Limb (tissue), 2 donors: Measurements from ENCODE around the gene FLT4.

Experiments used
- DNase-seq, 2 donors: peaks; one replicate each; pipeline ENCODE4 v3.0.0-alpha.2; 2016; ENCODE audit errors: extremely low spot score in 2 of 2

Gene FLT4

DNA sequence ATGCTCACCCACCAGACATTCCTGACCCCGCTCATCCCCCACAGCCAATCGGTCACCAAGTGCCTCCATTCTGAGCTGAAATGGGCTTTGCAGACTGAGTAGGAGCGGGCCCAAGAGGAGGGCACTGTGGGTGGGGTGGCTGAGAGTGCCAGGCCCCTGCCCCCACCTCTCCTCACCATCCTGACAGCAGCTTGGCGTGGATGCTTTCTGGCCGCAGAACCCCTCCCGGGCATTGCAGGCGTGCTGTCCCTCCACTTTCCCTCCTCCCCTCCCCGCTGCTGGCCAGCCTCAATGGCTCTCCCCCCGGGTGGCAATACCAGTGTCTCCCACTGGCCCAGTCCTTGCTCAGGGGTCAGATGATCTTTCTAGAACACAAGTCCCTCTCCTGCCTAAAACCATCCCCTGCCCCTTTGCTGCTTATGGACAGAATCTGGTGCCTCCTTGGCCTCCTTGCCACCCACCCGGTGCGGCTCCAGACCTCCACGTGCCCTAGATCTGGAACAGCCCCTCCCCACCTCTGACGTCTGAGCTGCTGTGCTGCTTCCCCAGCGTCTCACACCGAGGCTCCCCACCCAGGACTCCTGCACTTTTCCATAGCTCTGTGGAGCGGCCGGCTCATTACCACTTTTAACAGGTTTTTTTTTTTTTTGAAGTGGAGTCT is 6.1 kb downstream of the FLT4 start:
- DNase-seq: no peak

DNA sequence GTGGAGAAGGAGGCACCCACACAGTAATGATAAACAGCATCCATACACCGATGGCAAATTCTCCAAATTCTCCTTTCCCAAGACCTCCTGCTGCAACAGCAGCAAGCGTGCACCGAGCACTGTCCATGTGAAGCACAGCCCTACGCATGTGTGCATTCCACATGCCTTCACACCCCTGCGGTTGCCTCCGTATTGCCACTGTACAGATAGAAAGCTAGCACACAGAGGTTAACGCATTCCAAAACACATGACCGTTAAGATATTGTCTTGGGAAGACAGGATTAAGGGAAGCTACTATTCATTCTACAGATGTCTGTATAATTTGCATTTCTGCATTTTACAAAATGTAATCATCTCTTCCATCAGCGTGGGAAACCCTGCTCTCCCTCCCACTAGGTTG is 6.6 kb downstream of the FLT4 start:
- DNase-seq: no peak

DNA sequence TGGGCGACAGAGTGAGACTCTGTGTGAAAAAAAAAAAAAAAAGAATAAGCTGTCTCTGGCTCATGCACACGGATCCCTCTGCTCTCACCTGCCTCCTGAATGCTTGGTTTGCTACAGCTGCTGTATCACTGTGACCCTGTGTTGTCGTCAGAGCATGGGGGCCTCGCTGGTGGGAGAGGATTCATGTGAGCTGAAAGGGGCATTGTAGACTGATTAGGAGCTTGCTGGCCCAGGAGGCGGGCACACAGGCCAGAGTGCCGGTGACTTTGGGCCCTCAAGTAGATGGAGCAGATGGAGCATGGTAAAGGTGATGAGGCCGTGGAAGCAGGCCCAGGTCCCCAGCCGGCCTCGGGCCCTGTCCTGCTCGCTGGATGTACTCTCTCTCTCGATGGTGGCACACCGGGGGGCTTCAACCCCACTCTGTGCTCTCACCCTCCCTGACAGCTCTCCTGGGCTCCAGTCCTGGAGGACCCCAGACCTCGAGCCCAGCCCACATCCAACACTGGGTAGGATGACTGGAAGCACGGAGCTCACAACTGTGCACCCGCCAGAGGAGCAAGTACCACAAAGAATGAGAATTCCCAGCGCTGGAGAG is 7.1 kb downstream of the FLT4 start:
- DNase-seq: no peak

DNA sequence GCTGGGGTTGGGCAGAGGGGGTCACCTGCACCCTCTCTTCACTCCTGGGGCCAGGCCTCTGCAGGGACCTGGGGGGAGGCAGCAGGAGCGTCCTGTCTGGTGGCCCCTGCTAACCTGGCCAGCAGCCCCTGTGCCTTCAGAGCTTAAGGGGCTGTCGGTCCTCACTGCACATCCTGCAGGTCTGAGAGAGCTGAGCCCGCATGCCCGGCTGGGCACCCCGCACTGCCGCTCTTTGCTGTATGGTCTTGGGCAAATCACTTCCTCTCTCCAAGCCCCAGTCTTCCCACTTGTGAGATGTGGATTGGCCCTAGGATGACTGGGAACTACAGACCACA is 7.9 kb downstream of the FLT4 start:
- no peak for DNase-seq

DNA sequence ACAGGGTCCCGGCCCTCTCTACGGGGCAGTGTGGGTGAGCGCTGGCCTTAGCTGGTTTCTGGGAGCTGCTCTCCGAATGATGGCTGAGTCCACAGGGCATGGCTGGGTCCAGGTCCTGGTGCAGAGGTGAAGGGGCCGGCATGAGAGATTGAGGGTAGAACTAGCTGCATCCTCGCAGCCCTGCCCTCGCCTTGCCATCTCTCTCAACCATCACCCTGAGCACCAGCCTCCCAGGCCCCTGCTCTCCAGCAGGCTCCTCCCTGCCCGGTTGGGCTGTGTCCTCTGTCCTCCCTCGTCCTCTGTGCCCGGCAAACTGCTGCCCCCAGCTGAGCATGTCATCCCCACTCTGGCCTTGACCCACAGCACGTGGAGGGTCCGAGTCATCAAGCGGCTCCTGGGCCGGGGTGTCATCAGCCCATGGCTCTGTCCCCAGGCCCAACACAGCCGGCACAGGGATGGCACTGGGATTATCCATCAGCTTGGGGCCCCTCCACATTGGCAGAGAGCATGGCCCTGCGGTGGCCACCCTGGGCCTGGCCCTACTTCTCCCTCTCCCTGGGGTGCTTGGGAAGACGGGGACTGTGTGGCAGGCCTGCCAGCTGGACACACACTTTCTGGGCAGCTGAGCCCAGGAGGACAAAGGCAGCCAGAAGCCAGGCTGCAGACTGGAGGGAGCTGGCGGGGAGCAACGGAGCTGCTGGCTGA is 8.4 kb downstream of the FLT4 start:
- DNase-seq: no peak

DNA sequence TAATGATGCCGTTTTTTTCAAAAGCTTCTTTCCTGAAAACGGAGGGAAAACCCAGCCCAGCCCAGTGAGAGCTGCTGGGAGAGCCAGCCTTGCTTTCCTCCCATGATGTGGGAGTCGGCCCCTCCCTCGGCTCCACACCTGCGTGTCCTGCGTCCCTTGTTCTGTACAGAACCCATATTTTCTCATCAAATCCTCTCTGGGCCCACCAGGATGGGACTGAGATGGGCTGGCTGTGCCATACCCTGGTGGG is 8.9 kb downstream of the FLT4 start:
- no peak for DNase-seq

DNA sequence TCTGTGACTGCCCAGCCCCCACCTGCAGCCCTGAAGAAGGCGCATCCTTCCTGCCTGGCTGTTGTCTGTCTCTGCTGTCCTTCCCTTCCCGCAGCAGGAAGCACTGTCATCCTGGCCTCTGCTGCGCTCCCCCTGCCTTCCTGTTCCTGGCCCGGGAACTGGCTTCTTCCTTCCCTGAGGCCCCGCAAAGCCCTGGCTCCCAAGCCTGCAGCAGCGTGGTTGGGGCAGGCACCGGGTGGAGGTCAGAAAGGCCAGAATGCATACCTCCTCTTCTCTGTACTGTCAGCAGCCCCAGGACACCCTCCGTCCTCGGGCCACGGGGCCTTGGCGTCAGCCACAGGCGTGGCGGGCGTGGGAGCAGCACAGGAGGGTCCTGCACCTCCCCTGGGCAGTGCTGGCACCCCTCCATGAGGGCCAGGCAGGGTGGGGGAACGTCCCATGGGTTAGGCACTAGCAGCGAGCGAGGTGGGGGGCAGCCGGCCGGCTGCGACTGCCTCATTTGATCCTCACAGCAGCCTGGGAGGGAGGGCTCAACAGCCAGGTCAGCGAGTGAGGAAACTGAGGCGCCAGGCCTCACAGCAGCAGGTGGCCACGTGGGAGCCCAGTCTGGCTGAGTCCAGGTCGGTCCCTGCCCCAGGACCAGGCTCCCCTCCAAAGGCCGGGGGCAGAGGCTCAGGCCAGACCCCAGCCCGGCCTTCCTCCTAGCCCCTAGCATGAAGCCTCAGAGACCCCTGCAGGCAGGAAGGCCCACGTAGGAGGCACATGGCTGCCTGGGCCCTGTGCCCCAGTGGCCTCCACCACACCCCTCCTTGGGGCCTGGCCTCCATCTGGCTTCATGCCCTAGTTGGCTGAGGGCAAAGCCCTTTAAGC is 9.4 kb downstream of the FLT4 start:
- peak in 1 of 2 donors; percentile 26 for DNase-seq

DNA sequence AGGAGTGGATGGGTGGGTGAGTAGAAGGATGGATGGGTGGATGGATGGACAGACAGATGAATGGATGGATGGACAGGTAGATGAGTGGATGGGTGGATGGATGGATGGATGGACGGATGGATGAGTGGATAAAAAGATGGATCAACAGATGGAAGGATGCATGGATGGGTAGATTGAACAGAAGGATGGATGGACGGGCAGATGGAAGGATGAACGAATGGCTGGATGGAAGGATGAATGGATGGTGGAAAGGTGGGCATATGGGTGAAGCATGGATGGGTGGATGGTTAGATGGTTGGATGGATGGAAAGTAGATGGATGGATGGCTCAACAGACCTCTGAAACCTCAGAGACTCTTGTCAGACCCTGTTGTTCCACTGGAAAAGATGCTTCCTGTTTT is 10.1 kb downstream of the FLT4 start:
- no peak for DNase-seq

DNA sequence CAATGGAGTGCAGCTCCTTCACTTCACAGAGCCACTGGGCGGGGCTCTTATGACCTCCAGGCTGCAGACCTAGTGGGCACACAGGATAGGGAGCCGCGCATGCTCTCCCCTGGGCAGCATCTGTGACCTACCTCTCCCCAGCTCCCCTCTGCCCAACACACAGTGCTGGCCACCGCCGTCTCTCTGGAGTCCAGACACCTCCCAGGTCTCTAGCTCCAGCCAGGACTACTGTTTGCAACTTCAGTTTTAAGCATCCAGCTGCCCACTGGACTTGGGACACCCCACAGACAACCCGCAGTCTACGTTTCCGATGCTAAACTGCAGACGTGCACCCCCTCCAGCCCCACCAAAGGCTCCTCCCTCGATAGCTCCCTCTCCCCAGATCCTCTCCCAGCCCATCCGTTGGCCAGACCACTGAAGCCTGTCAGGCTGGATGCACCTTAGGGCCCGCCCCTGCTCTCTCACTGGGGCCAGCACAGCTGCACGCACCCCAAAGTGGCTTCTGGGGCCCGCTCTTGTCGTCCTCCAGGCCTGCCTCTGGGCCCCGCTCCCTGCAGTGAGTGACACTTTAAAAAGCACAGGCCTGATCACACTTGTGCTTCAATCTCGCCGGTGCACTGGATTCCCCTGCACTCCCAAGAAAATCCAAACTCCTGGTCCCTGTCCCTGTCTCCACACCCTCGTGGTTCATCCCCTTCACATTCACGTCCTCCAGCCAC is 11.3 kb downstream of the FLT4 start:
- DNase-seq: no peak

DNA sequence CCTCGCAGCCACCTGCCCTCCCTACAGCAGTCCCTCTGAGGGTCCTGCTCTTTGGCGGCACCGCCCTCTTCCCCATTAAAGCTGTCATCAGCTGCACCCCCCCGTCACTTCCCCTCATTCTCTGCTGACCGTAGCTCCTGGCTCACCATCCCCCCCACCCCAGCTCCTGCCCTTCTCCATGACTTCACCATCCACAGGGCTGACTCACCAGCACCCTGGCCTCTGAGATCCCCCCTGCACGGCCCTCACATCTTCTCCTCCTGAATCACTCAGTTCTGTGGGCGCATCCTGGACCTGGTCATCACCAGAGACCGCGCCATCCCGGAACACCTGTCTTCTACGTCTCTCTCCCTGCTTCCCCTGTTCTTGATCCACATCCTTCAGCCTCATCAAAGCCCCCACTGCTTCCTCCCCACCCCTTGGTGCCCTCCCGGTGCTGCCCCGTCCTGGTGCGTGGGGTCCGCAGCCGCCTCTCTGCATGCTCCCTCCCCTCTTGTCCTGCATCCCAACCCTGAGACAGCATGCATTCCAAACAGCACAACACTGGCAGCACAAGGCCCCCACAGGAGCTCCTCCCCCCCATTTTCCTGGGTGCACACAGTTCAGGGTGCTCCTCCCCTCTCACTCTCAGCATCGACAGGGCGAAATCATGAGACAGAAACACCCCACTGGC is 12.9 kb downstream of the FLT4 start:
- DNase-seq: no peak

DNA sequence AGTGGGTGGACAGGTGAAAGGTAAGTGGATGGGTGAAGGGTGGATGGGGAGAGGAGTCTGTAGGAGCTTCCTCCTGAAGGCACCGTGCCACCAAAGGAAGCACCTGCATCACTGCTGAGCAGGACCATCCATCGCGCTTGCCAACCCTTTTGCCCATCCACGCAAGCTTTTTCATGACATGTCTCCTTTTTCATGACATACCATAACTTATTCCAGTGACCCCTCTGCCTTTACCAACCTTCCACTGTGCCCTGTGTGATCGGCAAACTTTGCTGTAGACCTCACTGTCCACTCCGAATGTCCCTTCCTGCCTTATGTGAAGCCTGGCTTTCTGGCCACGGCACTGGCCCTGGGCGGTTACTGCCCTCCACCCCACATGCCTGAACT is 13.4 kb downstream of the FLT4 start:
- DNase-seq: no peak

DNA sequence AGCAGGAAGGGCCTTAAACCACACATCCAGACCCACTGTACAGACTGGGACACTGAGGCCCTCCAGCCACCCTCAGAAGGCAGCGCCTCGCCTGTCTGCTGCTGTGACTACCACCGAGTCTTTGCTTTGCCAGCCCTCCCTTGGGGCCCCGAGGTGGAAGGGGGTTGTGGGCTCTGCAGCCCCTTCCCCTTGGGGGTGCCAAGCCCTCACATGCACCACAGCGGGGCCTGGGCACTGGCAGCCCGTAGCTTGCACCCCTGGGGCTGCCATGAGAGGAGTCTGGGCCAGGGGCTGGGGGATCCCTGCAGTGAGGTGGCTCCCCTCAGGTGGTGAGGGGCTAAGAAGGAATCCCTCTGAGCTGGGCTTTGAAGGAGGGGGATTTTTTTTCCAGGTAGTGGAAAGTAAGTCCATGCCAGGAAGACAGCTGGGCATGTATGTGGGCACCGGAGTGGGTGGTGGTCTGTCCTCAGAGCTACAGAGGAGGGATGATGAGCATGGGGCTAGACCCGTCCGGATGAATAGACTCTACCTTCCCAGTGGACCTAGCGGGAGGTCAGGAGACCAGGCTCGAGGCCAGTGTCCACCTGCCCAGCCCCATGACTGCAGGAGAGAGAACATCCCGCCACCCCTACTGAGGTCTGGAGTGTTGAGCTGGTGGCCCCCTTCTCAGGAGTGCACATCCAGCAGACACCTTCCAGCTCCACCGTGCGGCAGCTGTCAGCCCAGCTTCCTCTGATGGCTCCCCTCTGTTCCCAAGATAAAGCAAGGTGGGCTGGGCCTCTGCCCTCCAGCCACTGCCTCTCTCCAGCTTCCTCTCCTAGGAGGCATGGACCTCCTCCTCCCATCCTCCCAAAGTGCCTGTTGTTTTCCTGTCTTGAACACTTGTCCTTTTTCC is 15.9 kb downstream of the FLT4 start:
- no peak for DNase-seq

DNA sequence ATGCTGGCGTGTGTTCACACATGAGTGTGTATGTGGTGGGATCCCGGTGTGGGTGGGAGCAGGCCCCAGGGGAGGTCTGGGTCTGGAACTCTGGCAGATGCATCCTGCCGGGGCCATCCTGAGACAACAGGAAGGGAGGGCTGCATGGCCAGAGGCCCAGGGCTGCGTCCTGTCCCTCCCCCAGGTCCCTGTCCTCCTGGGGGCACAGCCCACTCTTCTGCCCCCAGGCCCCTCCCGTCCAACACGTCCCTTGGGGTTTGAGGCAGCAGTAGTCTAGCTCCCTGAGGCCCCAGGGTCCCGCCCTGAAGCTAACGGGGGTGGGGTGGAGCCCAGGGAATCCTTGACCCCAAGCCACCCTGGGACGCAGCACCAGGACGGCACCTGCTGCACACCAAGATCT is 16.6 kb downstream of the FLT4 start:
- no peak for DNase-seq

DNA sequence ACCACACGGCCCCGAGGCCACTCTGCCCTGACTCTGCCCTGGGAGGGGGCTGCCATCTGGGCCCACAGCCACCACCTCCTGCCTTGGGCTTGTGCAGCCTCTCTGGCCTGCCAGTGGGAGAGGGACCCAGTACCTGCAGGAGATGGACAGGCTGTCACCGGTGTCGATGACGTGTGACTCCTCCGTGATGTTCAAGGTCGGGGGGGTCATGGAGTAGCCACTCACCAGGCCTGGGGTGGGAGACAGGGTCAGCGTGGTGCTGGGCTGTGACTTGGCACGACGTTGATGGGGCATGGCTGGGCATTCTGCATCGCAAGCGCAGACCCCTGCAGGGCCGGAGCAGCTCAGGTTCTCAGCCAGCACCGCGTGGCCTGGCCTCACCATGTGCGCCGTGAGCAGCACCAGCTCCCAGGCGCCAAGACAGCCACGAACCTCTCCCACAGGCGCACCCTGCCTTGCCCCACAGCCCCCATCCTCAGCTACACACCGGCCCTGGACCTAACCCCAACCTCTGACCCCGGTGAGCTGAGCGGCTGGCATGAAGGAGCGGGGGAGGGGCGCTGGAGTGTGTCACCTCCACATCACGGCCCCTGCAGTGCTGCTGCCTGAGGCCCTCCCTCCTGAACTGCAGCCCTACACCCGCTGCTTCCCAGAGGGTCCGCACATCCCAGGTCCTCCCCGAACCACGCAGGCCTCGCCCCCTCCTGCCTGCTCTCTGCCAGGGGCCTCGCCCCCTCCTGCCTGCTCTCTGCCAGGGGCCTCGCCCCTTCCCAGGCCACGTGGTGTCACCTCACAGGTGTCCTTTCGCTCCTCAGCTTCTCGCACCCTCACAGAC is 17.6 kb downstream of the FLT4 start:
- peak in 1 of 2 donors; percentile 27 for DNase-seq

DNA sequence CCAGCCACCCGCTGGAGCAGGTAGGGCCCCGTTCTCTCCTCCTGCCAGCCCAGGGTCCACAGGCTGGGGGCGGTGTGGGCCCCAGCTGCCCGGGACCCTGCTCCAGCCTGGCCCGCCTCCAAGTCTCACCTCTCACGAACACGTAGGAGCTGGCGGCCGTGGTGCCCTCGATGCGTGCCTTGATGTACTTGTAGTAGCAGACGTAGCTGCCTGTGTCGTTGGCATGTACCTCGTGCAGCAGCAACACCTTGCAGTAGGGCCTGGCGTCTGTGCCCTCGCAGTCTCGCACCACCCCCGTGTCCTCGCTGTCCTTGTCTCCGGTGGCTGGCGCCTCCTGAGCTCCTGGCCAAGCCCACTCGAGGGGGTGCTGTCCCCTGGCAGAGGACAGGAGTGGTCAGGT is 19.0 kb downstream of the FLT4 start:
- no peak for DNase-seq

DNA sequence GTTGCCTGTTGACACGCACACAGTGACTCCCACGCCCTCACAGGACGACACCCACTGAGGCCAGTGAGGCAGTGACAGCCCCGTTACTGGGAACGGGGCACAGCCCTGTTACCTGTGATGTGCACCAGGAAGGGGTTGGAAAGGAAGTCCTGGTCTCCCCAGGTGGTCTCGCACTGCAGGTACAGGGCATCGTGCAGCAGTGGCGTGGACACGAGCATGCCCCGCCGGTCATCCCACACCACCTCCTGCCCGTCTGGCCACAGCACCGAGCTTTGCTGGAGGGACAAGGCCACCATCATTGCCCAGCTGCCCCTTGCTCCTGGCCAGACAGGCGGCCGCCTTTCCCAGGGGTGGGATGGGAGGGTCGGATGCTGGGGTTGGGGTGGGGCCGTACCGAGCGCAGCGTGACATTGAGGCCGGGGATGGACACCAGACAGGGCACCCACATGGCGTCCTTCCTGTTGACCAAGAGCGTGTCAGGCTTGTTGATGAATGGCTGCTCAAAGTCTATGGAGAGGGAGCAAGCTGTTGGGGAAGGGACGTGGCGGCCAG is 19.5 kb downstream of the FLT4 start:
- DNase-seq: no peak

DNA sequence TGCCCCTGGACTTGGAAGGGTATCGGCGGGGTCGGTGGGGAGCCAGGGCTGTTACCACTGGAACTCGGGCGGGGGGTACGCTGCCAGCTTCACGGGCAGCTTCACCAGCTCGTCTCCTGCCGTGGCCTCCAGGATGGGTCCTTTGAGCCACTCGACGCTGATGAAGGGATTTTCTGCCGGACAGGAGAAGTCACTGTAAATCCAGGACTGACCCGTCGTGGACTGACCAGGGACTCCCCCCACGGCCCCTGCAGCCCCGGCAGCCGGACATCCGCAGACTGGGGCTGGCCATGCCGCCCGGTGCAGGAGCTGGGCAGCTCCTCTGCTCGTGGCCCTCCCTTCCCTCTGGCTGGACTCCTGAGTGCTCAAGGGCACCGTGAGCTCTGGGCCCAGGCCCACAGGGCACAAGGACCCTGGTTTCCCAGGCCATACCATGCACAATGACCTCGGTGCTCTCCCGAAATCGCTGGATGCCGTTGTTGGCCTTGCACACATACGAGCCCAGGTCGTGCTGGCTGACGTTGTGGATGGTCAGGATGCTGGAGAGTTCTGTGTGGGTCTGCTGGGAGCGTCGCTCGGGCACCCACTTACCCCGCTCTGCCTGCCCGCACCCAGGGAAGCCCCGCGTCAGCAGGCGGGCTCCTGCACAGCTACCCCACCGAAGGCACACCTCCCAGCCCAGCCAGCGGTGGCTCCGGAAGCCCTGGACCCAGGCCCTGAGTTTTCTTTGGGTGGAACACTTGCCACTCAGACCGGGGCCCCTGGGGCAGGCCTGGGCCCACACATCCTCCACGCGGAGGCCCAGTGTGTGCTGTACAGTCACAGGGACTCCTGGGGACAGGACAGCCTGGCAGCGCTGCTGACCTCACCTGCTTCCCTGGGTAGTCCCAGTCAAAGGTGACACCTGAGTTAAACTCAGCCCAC is 20.3 kb downstream of the FLT4 start:
- DNase-seq: no peak

DNA sequence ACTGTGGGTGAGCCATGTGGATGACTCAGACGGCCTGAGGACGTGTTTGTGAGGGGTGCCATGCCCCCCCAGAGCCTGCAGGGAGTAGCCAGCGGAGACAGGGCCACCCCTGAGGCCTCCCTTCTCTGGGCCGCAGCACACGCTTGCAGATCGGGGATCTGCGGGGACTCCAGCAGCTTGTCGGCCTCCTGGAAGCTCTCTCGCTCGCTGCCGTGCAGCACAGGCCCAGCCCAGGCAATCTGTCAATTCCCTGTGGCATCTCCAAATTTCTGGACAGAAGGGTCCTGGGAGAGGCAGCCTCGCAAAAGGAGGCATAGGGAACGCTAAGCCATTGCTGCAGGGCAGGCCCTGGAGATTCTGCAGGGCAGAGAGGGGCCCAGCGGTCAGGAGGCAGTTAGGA is 21.2 kb downstream of the FLT4 start:
- DNase-seq: no peak
